Neural progenitor cell (in vitro differentiated cells): ENCODE measurements around the gene IHH.

Experiments
- CTCF ChIP-seq: fragments of 200-600 bp; sonication (generic); IDR thresholded peaks from 2 replicates; pipeline ENCODE4 v1.5.1; 2017; ENCODE audit warnings: antibody characterized with exemption, mild to moderate bottlenecking
- EZH2 ChIP-seq: fragments of 200-600 bp; sonication (generic); IDR thresholded peaks from 2 replicates; pipeline ENCODE4 v1.6.1; 2017; ENCODE audit warnings: antibody characterized with exemption, mild to moderate bottlenecking, moderate library complexity
- EZH2phosphoT487 ChIP-seq: fragments of 200-600 bp; sonication (generic); IDR thresholded peaks from 2 replicates; pipeline ENCODE4 v1.6.1; 2017; ENCODE audit warnings: antibody characterized with exemption

- TF ChIP-seq CTCF (no peak), EZH2 (no peak), EZH2phosphoT487 (no peak)
Observed at GRCh38 chr2:219095406-219095935, 34.8 kb upstream of the IHH start.
